Right forelimb (tissue), 1 donor: ENCODE data around the gene ASIC2.

Experiments used
- DNase-seq: peaks from one replicate; pipeline ENCODE4 v3.0.0-alpha.2; 2018

ASIC2 gene

DNA sequence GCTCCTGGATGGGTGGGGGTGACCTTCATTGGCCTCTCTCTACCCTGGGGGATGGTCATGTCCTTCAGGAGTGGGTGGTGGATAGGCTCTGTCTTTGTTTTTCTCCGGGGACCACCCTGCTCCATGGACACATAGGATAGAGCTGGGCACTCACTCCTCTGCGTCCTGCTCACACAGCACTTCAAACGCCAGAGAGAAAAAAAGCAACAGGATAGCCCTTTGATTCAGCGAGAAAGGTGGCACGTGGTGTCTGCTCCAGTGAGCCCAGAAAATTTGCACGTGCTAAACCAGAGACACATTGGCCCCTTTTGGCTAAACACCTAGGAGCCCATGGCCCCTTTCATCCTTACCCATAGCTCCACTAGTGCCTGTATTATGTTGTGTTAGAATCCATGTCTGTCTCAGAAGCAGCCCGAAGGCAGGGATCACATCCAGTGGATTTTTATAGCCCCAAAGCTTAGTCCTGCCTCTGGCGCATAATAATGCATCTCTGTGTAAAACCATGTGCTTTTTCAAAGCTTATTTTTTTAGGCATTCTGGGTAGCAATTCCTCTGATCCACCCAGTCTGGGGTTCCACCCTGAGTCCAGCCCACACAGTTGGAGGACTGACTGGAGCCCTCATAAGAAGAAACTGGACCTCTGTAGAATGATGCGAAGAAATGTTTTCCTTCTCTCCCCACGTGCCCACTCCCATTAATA lies 90.1 kb downstream of the ASIC2 start:
- DNase-seq, result no peak

DNA sequence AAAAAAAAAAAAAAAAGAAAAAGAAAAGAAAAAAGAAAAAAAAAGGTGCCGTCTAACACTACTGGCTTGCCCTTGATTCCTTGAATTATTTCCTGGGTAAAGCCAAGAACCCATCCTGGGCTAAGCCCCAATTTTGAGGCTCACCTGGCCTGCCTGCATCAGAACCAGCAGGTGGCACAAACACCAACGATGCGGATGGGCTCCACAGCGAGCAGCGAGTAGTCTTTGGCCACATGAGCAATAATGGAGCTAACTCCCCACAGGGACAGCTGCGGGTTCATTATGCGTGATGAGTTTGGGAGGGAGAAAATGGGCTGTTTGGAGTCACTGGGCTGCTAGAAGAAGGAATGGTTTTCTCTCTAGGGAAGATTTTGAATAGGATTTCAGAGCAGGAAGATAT lies 91.1 kb downstream of the ASIC2 start:
- no peak for DNase-seq

- DNase-seq, result no peak
Observed at GRCh38 chr17:33201283-33201682, 91.8 kb downstream of the ASIC2 start.

- no peak for DNase-seq
Observed at GRCh38 chr17:33200587-33200986, 92.5 kb downstream of the ASIC2 start.

- peak; percentile 58 for DNase-seq
Observed at GRCh38 chr17:33199571-33200510, 93.3 kb downstream of the ASIC2 start.

- no peak for DNase-seq
Observed at GRCh38 chr17:33198954-33199353, 94.1 kb downstream of the ASIC2 start.

DNA sequence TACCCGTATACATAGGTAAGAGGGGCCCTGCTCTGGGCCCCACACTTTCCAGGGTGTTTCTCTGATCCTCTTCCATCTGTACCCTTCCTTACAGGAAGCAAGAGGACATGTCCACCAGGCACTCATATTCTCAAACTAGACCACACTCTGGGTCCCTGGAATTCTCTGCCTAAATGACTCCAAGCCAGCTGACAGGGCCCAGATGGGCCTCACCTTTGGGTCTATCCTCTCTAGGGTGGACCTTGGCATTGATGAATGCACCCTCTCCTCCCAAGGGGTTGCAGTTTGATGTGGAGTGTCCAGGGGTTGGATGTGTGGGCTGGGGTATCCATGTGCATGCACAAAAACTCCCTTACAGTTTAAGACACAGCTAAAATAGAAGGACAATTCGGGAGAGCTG lies 95.8 kb downstream of the ASIC2 start:
- DNase-seq, result no peak

- no peak for DNase-seq
Observed at GRCh38 chr17:33196883-33197282, 96.2 kb downstream of the ASIC2 start.

- no peak for DNase-seq
Observed at GRCh38 chr17:33192951-33193911, 99.9 kb downstream of the ASIC2 start.

DNA sequence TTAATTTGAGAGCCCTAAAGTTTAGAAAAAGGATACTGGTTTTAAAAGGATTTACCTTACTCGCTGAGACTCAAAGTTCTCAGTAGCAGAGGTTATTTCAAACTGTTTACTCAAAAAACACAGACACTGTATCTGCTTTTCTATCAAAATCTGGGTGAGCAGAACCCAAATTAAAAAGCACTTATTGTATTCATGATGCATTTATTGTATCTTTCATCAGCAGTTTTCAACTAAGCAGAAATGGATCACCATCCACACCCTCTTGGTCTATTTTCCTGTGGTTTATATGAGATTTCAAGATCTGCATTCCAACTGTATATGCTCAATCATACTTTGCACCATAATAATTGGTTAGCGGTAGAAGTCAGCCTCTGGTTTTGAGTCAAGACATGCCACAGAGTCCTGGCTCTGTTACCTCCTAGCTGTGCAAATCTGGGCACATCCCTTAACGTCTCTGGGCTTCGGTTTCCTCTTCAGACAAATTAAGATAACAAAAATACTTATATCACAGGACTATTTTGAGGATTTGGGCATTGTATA lies 109.5 kb downstream of the ASIC2 start:
- no peak for DNase-seq

DNA sequence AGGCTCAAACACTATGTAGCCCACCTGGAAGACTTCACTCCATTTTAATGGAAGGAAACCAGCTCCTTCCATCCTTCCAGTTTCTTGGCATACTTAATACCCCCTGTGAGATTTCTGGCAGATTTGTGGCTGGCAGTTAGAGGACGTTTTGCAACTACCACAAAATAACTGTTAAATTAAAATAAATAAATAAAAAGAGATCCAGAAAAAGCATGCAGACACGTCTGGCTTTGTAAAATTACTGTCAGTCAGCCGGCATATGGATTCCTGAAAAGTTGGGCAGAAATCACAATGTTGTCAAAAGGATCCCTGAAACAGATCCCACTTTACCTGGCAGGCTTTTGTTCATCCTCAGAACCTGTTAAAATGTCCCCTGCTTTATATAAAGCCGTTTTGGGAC lies 113.9 kb downstream of the ASIC2 start:
- no peak for DNase-seq

DNA sequence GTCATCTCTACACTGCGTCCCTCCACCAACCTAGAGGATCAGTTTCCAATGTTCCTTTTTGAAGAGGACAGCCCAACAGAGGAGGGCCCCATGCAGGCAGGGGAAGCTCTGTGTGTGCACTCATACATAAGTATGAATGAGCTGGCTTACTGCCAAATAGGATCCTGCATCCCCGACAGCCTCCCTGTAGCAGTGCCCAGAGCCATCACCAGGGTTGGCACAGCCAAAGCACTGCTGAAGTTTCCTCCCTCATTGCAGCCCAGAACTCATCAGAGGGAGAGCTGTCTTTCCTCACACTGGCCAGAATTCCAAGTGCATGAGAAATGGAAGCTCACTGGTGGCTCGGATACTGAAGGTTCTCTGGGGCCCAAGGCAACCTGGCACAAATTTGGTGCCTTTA lies 114.4 kb downstream of the ASIC2 start:
- DNase-seq, result no peak

GRCh38 chr17:33175562-33175961 lies 117.5 kb downstream of the ASIC2 start:
- no peak for DNase-seq

GRCh38 chr17:33171931-33172330 lies 121.2 kb downstream of the ASIC2 start:
- no peak for DNase-seq

DNA sequence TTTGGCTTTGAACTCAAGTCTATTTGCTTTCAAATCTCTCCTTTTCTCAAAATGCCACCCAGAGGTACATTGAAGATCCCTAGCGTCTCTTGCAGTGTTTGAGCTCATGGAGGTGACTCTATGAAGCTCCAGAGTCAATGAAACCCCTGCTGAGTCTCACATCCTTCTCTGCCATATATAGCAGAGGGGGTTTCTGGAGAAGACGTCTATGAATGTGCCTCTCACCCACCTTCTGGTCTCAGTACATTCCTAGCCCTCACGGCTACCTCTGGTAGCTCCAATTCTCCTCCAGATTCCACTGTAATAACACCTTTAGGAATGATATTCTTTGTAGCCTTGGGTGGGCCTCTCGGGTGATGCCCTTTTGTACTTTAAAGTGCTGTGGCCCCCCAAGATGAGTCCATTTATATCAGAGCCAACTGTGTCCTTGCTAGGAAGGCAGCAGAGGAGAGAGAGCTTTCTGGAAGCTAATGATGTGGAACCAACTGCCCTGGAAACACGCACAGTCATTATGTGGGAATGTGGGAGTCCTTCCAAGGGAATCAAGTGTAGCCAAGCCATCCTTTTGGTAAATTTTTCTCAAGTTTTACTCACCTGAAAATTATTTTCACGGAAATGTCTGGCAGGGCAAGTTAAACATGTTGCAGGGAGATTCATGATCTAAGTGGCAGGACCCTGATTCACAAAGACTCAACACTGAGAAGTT lies 123.4 kb downstream of the ASIC2 start:
- DNase-seq, result no peak

GRCh38 chr17:33167736-33168135 lies 125.4 kb downstream of the ASIC2 start:
- no peak for DNase-seq

DNA sequence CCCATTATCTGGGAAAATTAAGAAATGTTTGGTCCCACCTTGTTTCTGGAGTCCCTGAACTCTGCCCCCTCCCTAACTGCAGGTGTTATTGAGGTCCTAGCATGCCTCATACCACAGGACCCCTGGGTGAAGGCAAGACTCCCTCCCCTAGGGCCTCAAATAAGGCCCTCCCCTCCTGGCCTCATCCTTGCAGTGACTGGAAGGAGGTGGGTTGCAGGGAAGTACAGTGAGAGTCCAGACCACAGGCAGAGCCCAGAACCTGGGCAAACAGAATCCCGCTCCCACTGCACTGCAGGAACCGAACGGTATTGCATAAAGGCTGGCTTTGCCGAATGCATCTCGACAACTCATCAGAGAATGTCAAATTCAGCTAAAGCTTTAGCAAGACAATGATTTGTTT lies 126.6 kb downstream of the ASIC2 start:
- DNase-seq, result no peak

DNA sequence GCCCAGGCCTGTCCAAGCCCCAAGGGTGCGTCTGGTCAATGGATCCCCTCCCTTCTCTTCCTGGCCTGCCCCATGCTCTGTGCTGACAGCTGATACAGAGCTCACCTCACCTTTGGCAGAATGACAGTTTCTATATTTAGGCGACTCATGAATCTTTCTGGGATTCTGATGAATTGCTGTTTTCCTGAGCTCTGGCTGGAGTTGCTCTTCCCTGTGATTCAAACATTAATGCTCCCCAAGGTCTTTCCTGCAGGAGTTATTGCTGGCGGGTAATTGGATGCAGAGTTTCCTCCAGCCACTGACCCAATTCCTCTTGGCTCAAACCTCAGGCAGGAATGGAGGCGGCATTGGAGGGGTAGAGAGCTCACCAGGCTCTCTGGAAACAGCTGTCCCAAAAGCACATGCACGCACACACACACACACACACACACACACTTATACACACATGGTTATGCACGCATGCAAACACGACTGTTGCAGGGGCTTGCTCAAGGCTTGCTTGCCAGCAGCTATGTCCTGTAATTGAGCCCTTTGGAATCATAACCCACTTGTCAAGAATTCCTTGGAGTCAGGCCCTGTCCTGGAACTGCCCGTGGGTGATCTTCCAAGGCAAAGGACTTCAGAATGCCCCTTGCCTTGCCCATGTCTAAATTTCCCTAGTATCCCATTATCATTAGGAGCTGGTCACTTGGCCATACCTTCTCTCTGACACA lies 128.8 kb downstream of the ASIC2 start:
- DNase-seq, result peak; percentile 69

DNA sequence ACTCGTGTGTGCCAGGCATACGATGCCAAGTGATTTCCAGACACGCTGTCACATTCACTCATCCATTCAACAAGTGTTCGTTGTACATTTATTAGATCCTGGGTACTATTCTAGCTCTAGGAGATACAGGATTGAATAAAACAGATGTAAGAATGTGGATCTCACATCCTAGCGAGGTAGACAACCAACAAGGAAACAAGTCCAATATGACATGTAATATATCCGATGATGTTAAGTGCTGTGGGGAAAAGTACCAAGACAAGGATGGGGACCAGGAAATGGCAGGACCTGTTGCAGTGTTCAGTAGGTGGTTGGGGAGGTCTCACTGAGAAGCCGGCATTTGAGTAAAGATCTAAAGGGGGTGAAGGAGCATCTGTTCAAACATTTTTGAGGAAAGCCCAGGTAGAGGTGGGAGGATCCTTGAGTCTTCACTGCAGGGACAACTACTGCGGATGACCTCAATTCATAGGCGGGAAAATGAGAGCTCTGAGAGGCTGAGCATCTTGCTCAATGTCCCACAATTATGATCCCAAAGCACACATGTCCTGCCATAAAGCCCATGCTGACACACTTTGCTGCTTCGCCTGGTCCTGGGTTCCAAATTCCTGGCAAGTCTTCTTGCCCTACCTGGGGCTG lies 129.4 kb downstream of the ASIC2 start:
- no peak for DNase-seq

DNA sequence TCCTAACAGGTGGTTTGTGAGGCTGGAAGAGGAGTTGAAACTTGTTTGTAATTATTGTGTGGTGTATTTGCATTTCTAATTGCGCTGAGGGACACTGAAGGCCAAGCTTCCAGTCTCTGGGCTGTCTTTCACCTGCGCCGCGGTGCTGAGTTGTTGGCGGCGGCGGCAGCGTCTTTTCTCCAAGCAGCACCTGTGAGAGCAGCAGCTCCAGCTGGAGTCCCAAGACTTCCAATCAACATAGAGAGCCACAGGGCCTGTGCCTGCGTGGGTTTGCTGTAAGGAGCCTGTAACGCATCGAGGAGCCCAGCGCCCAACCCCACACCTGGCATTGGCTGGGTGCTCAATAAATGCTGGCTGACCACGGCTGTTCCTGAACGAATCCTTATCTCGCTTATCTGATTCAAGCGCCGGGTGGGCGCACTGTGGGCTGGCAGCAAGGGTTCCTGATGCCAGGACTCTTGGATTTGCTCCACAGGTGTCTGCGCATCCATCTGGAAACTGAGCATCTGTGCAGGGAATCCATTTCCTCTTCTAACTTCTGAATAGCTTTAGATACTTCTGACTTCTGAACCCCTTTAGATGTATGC lies 138.1 kb downstream of the ASIC2 start:
- DNase-seq, result no peak
